ENCODE measurements around the gene BCLAF1.
"Not testable (repeated sequence)": the region's sequence is repeated elsewhere in the genome, so short reads cannot be mapped to it uniquely, and the experiment has no call there.

The BCLAF1 gene

DNA sequence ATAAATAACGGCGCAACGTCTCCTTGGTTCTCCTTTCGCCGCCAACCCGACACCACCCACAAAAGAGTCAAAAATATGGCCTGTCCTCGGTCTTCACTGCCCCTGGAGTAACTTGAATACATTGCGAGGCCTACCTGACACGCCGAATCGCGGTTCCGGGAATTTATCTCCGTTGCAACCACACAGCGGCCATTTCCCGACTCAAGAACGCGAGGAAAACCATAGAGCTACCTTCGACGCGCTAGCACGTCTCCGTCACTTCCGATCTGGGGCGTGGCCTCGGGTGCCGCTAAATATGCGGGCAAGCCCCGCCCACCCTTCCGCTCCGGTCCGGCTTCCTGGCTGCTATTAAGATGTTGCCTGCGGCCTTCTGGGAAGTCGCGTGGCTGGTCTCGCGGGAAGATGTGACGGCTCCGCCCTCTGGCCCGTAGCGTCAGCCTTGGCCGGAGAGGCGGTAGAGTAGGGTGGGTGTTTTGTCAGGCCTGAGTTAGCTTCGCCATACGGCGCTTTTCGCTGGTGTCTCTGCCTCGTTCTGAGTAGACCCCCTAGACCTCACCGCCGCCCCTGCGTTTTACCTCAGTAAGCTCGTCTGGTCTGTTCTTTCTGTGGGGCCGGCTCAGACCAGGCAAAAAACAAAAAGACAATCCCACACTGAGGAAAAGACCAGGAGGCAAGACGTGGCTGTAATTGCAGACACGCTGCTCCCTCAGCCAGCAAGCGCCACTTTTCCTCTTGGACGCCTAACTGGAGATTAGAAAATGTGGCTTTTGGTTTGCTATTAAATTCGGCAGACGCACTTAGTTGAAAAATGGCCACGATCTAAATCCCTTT lies at the start of gene BCLAF1:
Gene BCLAF1, minus strand, starts transcription at position 268 of the 831 bp plus-strand sequence. CDS start 9,980 bp downstream, outside the sequence.
- DNase-seq: peak; percentile 94

GRCh38 chr6:136338486-136338885 lies 48.8 kb upstream of the BCLAF1 start:
- no peak for DNase-seq

- no peak for DNase-seq
Observed at GRCh38 chr6:136337606-136338005, 48.0 kb upstream of the BCLAF1 start.

- no peak for DNase-seq
Observed at GRCh38 chr6:136337121-136337520, 47.5 kb upstream of the BCLAF1 start.

DNA sequence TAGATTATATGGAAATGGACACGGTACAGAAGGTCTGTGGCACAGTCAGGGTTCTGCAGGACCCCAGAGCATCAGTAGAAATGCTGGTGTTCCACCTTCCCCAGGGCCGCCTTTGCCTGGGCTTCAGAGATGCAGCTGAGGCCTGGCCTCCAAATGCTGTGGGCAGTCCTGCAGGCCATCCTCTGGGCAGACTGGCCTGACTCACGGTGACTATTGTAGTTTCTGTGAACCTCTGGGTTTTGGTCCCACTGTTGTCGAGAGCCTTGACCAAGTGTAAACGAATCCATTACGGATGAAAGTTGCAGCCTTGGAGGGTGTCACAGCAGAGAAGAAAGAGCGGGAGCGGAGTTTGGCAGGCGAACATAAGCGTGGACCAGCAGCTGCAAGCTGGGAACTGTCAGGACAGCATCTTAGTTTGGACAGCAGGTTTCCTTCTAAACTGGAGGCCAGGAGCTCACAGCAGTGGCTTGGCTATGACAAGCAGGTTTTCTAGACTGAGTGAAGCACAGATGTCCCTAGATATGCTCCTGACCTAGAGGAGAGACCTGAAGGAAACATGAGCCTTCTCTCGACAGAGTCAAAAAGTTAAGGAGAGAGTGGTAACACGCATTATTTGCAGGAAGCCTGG lies 46.2 kb upstream of the BCLAF1 start:
- DNase-seq: no peak

GRCh38 chr6:136334853-136335252 lies 45.2 kb upstream of the BCLAF1 start:
- no peak for DNase-seq

DNA sequence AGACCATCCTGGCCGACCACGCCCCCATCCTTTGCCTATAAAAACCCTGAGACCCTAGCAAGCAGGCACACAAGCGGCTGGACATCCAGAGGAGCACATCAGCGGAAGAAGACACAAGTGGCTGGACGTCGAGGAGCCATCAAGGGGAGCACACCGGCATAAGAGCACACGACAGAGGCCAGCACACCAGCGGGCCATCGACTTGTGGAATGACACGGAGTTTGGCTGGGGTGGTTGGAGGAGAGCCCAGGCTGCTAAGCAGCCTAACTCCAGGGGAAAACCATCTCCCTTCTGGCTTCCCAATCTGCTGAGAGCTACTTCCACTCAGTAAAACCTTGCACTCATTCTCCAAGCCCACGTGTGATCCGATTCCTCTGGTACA lies 44.8 kb upstream of the BCLAF1 start:
- DNase-seq: no peak

DNA sequence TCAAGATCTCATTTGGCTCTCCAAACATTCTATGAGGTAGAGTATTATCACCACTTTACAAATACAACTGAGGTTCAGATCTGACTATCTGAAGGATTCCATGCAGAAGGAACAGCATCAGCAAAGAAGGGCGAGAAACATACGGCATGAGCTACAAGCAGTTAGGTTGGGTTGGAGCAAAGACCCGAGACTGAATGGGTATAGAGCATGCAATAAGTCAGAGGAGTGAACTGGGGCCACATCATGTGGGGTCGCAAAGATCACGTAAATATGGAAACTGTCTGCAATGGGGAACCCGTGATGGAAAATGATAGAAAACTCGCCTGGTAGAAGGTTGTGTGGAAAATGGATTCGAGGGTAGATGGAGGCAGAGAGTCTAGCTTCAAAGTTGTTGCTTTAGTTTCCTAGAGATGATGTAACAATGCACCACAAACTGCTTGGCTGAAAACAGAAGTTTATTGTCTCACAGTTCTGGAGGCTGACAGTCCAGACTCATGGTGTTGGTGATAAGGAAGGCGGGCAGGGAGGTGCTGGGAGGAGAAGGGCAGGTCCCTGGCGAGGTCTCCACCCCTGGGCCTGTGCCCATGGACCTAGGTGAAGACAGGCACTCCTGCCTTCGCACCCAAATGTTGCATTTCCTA lies 44.3 kb upstream of the BCLAF1 start:
- DNase-seq: no peak

DNA sequence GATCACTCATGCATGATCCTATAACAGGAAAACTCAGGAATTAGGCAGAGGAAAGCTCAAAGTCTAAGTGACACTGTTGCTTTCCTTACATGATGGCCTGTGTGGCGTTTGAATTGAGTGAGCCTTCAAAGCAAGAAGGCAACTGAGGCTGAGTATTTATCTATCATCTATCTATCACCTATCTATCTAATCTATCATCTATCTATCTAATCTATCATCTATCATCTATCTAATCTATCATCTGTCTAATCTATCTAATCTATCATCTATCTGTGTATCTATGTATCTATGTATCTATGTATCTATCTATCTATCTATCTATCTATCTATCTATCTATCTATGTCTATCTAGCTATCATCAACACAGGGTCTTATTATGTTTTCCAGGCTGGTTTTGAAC lies 41.8 kb upstream of the BCLAF1 start:
- DNase-seq: no peak

- DNase-seq: no peak
Observed at GRCh38 chr6:136330634-136331033, 41.0 kb upstream of the BCLAF1 start.

DNA sequence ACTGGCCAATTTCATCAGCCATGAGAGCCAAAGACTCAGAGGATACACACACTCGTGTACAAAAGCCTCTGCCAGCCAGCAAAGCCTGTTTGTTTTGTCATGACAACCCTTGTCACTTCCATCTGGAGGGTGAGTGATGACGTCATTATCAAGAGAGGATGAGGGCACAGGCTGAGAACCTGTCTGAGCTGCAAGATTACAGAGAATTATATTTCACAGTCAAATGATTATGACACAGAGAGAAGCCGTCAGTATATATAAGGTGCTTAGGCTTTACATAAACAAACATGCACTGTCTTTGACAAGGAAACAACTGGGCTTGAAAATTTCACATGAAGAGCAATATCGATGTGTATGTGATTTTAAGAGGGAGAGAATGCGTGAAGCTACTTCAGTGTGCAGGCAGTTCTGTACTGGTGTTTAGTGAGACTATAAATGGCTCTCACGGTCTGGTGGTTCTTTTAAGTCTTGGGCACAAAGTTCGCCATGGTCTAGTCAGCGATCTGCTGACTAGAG lies 36.5 kb upstream of the BCLAF1 start:
- no peak for DNase-seq

DNA sequence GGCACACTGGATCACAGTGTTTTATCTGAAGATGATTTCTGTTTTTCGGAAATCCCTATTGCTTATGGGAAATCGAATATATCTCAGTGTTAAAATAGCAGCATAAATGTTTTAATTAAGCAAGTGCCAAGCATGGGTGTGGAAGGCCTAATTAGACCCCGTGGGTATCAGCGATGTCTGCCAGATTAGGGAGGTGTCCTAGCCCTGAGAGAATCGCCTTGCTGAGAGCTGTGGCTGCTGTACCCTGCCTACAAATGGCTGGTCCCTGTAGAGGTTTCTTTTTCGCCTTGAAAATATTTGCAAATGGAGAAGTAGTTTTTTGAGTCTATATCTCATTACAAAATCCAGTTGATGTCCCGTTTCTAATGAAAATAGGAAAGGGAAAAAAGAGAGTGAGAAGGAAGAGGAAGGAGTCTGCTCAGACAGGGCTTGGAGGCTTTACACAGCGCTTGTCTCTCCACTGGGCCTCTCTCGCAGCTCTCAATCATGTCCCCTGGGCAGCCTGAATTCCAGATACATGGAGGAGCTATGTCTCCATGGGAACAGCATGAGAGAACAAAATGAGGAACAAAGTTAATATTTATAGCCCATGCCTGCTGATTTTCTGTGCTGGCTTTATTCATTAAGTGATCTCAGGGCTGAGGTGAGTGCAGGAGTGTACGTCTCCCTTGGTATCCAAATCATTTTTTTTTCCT lies 35.2 kb upstream of the BCLAF1 start:
- no peak for DNase-seq

DNA sequence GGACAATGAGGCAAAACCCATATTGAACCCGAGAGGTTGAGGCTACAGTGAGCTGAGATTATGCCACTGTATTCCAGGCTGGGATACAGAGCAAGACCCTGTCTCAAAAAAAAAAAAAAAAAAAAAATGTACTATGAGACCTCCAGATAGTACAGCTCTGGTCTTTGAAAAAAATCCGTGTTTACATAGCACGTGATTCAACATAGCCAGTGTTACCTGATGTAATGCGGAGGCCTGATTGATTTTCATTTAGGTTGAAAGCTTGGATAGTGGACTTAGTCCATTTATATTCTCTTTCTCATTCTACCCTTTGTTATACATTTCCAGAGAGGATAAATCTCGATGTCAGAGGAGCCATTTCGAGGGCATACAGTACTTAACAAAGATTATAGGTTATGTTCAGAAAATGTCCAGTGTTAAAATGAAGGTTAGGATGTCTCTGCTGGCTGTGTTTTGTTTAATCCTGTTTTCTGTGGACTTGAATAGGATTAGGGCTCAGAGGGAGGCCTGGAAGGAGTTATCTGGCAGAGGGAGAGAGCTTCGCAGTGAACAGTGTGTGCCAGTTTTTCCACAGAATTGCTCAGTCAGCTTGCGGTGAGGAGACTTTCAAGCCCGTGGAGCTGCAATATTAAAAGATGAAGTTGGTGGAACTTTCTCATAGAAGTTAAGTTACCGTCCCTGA lies 33.9 kb upstream of the BCLAF1 start:
- DNase-seq: no peak

GRCh38 chr6:136319732-136320131 lies 30.1 kb upstream of the BCLAF1 start:
- no peak for DNase-seq

DNA sequence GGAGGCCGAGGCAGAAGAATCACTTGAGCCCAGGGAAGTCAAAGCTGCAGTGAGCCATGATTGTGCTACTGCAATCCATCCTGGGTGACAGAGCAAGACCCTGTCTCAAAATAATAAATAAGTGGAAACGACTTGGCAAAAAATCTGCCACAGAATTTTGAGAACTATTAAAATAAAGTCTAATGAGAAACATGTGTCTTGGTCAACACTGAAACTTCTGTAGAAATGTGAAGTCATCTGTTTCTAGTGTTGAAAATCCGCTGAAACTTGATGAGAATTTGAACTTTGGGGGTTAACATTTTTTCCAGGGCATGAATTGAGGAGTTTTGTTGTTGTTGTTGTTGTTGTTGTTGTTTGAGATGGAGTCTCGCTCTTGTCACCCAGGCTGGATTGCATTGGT lies 29.0 kb upstream of the BCLAF1 start:
- DNase-seq: no peak

DNA sequence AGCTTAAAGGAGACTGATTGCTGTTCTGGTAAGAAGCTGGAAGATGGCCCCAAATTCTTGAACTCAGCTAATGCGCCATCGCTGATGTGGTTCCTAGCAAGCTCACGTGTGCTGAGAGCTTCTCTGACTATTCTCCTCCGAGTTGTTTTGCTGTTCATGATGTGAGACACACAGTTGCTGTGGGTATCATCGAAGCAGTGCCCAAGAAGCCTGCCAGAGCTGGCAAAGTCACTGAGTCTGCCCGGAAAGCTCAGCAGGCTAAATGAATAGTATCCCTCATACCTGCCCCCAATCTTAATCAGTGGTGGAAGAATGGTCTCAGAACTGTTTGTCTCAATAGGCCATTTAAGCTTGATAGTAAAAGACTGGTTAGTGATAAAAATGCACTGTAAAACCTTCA lies 28.3 kb upstream of the BCLAF1 start:
- no peak for DNase-seq

- DNase-seq: peak; percentile 54
Observed at GRCh38 chr6:136317021-136317694, 27.5 kb upstream of the BCLAF1 start.

DNA sequence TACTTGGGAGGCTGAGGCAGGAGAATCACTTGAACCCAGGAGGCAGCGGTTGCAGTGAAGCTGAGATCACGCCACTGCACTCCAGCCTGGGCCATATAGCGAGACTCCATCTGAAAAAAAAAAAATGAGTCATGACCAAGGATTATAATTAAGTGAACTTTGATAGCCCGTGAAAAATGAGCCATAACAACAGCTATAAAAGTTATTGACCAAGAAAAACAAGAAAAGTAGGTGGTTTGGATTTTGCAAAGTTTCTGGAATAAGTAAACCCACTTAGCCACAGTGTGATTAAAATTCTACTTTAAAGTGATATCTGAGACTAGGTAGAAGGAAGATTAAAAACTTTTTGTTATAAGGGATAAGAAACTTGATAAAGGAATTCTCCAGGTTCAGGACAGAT lies 25.9 kb upstream of the BCLAF1 start:
- no peak for DNase-seq

GRCh38 chr6:136312975-136313374 lies 23.3 kb upstream of the BCLAF1 start:
- DNase-seq: no peak

- no peak for DNase-seq
Observed at GRCh38 chr6:136309729-136310311, 20.2 kb upstream of the BCLAF1 start.

GRCh38 chr6:136309171-136309570 lies 19.5 kb upstream of the BCLAF1 start:
- DNase-seq: no peak

DNA sequence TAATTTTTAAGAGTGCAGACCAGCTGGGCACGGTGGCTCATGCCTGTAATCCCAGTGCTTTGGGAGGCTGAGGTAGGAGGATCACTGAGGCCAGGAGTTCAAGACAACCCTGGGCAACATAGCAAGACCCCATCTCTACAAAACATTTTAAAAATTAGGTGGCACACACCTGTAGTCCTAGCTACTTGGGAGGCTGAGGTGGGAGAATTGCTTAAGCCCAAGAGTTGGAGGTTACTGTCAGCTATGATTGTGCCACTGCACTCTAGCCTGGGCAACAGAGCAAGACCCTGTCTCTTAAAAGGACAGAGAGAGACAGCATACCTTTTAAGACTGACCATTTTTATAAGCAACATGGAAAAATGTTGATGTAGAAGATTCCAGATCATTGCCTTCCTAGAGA lies 18.8 kb upstream of the BCLAF1 start:
- not testable (repeated sequence) for DNase-seq
